ENCODE measurements around the gene NPC2. TPM values are rescaled to one million over a fixed set of nuclear protein-coding genes. Genes with fewer than 3 reads are reported as not detected.

The NPC2 gene
- total RNA-seq, 4 donors from 2014 or later: 225 to 510 (median 340) TPM

GRCh38 chr14:74491956-74492775 lies 939 bp downstream of the NPC2 start:
- Histone ChIP-seq H3K27me3 (no peaks in the 10 kb centered on the region), H3K27ac (peak overlapping the region; percentile 79 to 99 (median 90)), H3K36me3 (peaks cover 0 to 9% (median 0%) of the 10 kb centered on the region in 3 donors), H3K4me1 (peaks cover 0 to 59% (median 20%) of the 10 kb centered on the region in 4 donors), H3K9me3 (no peaks in the 10 kb centered on the region), H3K4me3 (peak overlapping the region; percentile 59 to 83 (median 66))
- 1% methylated on average over 20 of the region's 20 CpGs for WGBS, 2 donors
- DNase-seq (ENCODE audit: low spot score in 2 of 2): no peak
- TF ChIP-seq EP300 (IDR thresholded peaks at IDR 0.05) (no peak), CTCF (IDR thresholded peaks at IDR 0.05) (peak in 2 of 5 experiments; percentile 22 to 28)

- Histone ChIP-seq H3K27ac (no peak overlapping the region), H3K36me3 (peaks cover 0 to 2% (median 0%) of the 10 kb centered on the region in 3 donors), H3K4me1 (peaks cover 0 to 59% (median 20%) of the 10 kb centered on the region in 4 donors), H3K9me3 (no peaks in the 10 kb centered on the region), H3K27me3 (no peaks in the 10 kb centered on the region), H3K4me3 (no peak overlapping the region)
- WGBS, 2 donors: 66 to 78% methylated on average over 1 of the region's 1 CpG
- no peak for TF ChIP-seq EP300 (IDR thresholded peaks at IDR 0.05)
- no peak for TF ChIP-seq CTCF (IDR thresholded peaks at IDR 0.05)
- TF ChIP-seq POLR2A (IDR thresholded peaks at IDR 0.05): no peak
- DNase-seq (ENCODE audit: low spot score in 2 of 2): no peak
Measured at GRCh38 chr14:74490486-74490885, 2.6 kb downstream of the NPC2 start.

- no peak overlapping the region for H3K4me3 ChIP-seq
- no peak for DNase-seq (ENCODE audit: low spot score in 2 of 2)
- no peaks in the 10 kb centered on the region for H3K9me3 ChIP-seq
- H3K27ac ChIP-seq: no peak overlapping the region
- H3K27me3 ChIP-seq: no peaks in the 10 kb centered on the region
- peaks cover 0 to 12% (median 0%) of the 10 kb centered on the region in 3 donors for H3K36me3 ChIP-seq
- peaks cover 0 to 46% (median 11%) of the 10 kb centered on the region in 4 donors for H3K4me1 ChIP-seq
- TF ChIP-seq CTCF (IDR thresholded peaks at IDR 0.05) (no peak), POLR2A (IDR thresholded peaks at IDR 0.05) (no peak), EP300 (IDR thresholded peaks at IDR 0.05) (no peak)
Measured at GRCh38 chr14:74488786-74489397, 4.2 kb downstream of the NPC2 start.

GRCh38 chr14:74486164-74486563 lies 6.9 kb downstream of the NPC2 start:
- no peak for DNase-seq (ENCODE audit: low spot score in 2 of 2)
- H3K4me1 ChIP-seq: peaks cover 0 to 34% (median 4%) of the 10 kb centered on the region in 4 donors
- H3K27me3 ChIP-seq: no peaks in the 10 kb centered on the region
- no peak overlapping the region for H3K4me3 ChIP-seq
- H3K27ac ChIP-seq: no peak overlapping the region
- H3K9me3 ChIP-seq: no peaks in the 10 kb centered on the region
- no peak for TF ChIP-seq POLR2A (IDR thresholded peaks at IDR 0.05)
- no peak for TF ChIP-seq EP300 (IDR thresholded peaks at IDR 0.05)
- TF ChIP-seq CTCF (IDR thresholded peaks at IDR 0.05): no peak
- 79 to 84% methylated on average over 3 of the region's 3 CpGs for WGBS, 2 donors
- peaks cover 0 to 39% (median 0%) of the 10 kb centered on the region in 3 donors for H3K36me3 ChIP-seq

GRCh38 chr14:74483321-74483720 lies 9.8 kb downstream of the NPC2 start:
- Histone ChIP-seq H3K27me3 (no peaks in the 10 kb centered on the region), H3K27ac (no peak overlapping the region), H3K4me1 (peaks cover 0 to 8% (median 0%) of the 10 kb centered on the region in 4 donors), H3K36me3 (peaks cover 0 to 67% (median 0%) of the 10 kb centered on the region in 3 donors), H3K9me3 (no peaks in the 10 kb centered on the region), H3K4me3 (no peak overlapping the region)
- TF ChIP-seq CTCF (IDR thresholded peaks at IDR 0.05) (no peak), POLR2A (IDR thresholded peaks at IDR 0.05) (no peak), EP300 (IDR thresholded peaks at IDR 0.05) (no peak)
- no peak for DNase-seq (ENCODE audit: low spot score in 2 of 2)

Data from tibial nerve (tissue), 4 donors.